ENCODE data around the gene PPP1R14D. TPM values are rescaled to one million over a fixed set of nuclear protein-coding genes. Genes with fewer than 3 reads are reported as not detected.

The PPP1R14D gene
- total and polyA plus RNA-seq, 2 of the 8 experiments (the other 6 are each of a cell fraction or from before 2014, with no cell fraction given): not detected

DNA sequence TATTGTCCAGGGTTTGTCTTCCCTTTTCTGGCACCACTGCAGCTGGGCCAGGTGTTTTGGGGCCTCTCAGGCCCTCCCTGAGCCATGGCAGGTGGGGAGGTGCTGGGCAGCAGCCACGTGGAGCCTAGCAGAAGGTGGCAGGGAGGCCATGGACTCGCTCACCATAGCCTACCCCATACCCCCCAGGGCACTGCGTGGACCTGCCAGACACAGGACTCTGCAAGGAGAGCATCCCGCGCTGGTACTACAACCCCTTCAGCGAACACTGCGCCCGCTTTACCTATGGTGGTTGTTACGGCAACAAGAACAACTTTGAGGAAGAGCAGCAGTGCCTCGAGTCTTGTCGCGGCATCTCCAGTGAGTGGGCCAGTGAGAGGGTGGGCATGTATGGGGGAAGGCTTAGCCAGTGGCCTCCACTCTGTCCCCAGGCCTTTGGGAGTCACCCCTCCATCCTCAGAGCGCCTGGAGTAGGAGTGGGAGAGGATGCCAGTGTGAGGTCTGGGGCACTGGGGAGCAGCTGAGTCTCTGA lies 27.3 kb upstream of the PPP1R14D start:
- FAIRE-seq (no peak), DNase-seq (ENCODE audit: low read depth in 1 of 2, low spot score in 2 of 2) (no peak)
- 89% methylated on average over 13 of the region's 13 CpGs; no CpG with 5 or more reads in 1 of the 2 experiments for WGBS, 2 experiments (ENCODE audit: extremely low coverage in 1 of 2, insufficient coverage in 1 of 2, insufficient read length in 1 of 2, insufficient replicate concordance in 2 of 2, low coverage in 1 of 2, low lambda C conversion rate in 2 of 2, missing lambda C conversion rate in 1 of 2)
- no peak overlapping the region for H3K56ac ChIP-seq (replicated peaks; ENCODE audit: insufficient read length, low read depth, low read length)
- no peak overlapping the region for H2AFZ ChIP-seq (ENCODE audit: low read length)
- ChIA-PET POLR2A (ENCODE audit: partially characterized antibody) (interaction anchor here (0.6 to 5.6 kb wide), 6 partner anchors 9 to 230 kb away, joined by 3 to 49 read pairs (median 27); partner anchors contain the start of genes SPINT1 and VPS18), CTCF (ENCODE audit: partially characterized antibody) (interaction anchor here (1.6 to 8.6 kb wide), 6 partner anchors 11 to 92 kb away, joined by 3 to 208 read pairs (median 78); partner anchors contain the start of genes SPINT1 and VPS18)
- no peak overlapping the region for H3K4me2 ChIP-seq (ENCODE audit: insufficient read depth in 1 of 2, low read depth in 2 of 2, low read length in 2 of 2)
- no peak overlapping the region for H3K4ac ChIP-seq (replicated peaks; ENCODE audit: insufficient read length, low read depth, low read length)
- no peak overlapping the region for H2BK12ac ChIP-seq (ENCODE audit: low read depth, low read length)
- H3K18ac ChIP-seq (ENCODE audit: extremely low read depth, low read length): no peak overlapping the region
- H3K4me3 ChIP-seq (ENCODE audit: extremely low read depth in 1 of 4, insufficient read depth in 2 of 4, low read depth in 3 of 4, low read length in 4 of 4): no peak overlapping the region
- H4K20me1 ChIP-seq (replicated peaks in 1 of 2; ENCODE audit: control insufficient read depth in 1 of 2, insufficient read depth in 2 of 2, low read length in 2 of 2): peaks cover 3% of the 10 kb centered on the region in 2 experiments
- H3K23ac ChIP-seq (ENCODE audit: insufficient read length): no peak overlapping the region
- no peak overlapping the region for H3K9ac ChIP-seq (replicated peaks in 1 of 4; ENCODE audit: extremely low read depth in 1 of 4, low read depth in 3 of 4, low read length in 3 of 4)
- H3K23me2 ChIP-seq (ENCODE audit: low read depth, low read length): no peaks in the 10 kb centered on the region
- H3K27me3 ChIP-seq (replicated peaks in 1 of 4; ENCODE audit: control insufficient read depth in 3 of 4, extremely low read depth in 1 of 4, insufficient read depth in 3 of 4, low read length in 3 of 4): no peaks in the 10 kb centered on the region
- H4K8ac ChIP-seq (ENCODE audit: extremely low read depth, insufficient read depth, low read length): no peak overlapping the region
- H3K79me1 ChIP-seq (ENCODE audit: low read depth, low read length): peaks cover 3% of the 10 kb centered on the region; the same call in 1 of the 2 replicates
- no peak overlapping the region for H3K14ac ChIP-seq (ENCODE audit: insufficient read length)
- no peaks in the 10 kb centered on the region for H3K9me3 ChIP-seq (ENCODE audit: insufficient read depth in 2 of 2, low read depth in 1 of 2, low read length in 1 of 2)
- H3K4me1 ChIP-seq (replicated peaks in 1 of 4; ENCODE audit: control insufficient read depth in 3 of 4, insufficient read depth in 4 of 4, low read length in 3 of 4): peaks cover 0 to 3% (median 0%) of the 10 kb centered on the region in 4 experiments; a peak in 1 of 7 replicates
- no peak overlapping the region for H4K91ac ChIP-seq (replicated peaks; ENCODE audit: insufficient read length, low read length)
- peaks cover 18 to 43% (median 37%) of the 10 kb centered on the region in 4 experiments; a peak in 7 of 8 replicates for H3K36me3 ChIP-seq (ENCODE audit: control insufficient read depth in 2 of 4, insufficient read depth in 4 of 4, low read length in 3 of 4)
- no peak overlapping the region for H2BK5ac ChIP-seq (ENCODE audit: low read depth, low read length)
- no peak overlapping the region for H2BK15ac ChIP-seq (ENCODE audit: low read length)
- peaks cover 0 to 2% of the 10 kb centered on the region in 2 experiments; a peak in 1 of 4 replicates for H3K79me2 ChIP-seq (ENCODE audit: control insufficient read depth in 1 of 2, insufficient read depth in 2 of 2, low read length in 2 of 2)
- no peak overlapping the region for H2BK120ac ChIP-seq (replicated peaks; ENCODE audit: low read depth, low read length)
- no peak overlapping the region for H2AK5ac ChIP-seq (ENCODE audit: low read depth, low read length)
- no peak overlapping the region for H3K27ac ChIP-seq (ENCODE audit: low read depth, low read length)
- H4K5ac ChIP-seq (ENCODE audit: insufficient read length, low read depth, low read length): no peak overlapping the region
- no peak overlapping the region for H2BK20ac ChIP-seq (ENCODE audit: low read length)
- TF ChIP-seq TEAD4 (IDR thresholded peaks at IDR 0.05; ENCODE audit: low read depth, low read length) (no peak), CTBP2 (IDR thresholded peaks at IDR 0.05; ENCODE audit: borderline replicate concordance, insufficient read depth, insufficient read length, low read length) (no peak), EZH2 (IDR thresholded peaks at IDR 0.05; ENCODE audit: low read depth, low read length, severe bottlenecking) (no peak), BCL11A (IDR thresholded peaks at IDR 0.05; ENCODE audit: low read depth in 2 of 2, low read length in 2 of 2) (no peak), RNF2 (IDR thresholded peaks at IDR 0.05; ENCODE audit: borderline replicate concordance, low read depth, low read length, missing control alignments, poor library complexity, severe bottlenecking) (no peak), EGR1 (IDR thresholded peaks at IDR 0.05; ENCODE audit: borderline replicate concordance, low read depth, low read length) (no peak), SRF (IDR thresholded peaks at IDR 0.05; ENCODE audit: low read depth, low read length) (no peak)
